COLO829 (cell line): ENCODE data around the gene CAV1.

Experiments
- DNase-seq: peaks from one replicate; pipeline ENCODE4 v3.0.0; 2012; ENCODE audit warnings: low spot score

The CAV1 gene

DNA sequence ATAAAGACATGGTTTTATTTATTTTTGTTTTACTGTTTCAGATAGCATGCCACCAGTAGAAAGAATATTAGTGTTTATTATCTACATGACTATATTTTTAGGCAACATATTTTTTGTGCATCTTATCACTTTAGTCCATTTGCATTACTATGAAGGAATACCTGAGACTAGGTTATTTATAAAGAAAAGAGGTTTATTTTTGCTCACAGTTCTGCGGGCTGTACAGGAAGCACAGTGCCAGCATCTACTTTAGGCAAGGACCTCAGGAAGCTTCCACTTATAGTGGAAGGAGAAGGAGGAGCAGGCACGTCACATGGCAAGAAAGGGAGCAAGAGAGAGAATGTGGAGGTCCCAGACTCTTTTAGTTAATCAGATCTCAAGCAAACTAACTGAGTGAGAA, 19.6 kb upstream of the CAV1 start:
- DNase-seq, result no peak

DNA sequence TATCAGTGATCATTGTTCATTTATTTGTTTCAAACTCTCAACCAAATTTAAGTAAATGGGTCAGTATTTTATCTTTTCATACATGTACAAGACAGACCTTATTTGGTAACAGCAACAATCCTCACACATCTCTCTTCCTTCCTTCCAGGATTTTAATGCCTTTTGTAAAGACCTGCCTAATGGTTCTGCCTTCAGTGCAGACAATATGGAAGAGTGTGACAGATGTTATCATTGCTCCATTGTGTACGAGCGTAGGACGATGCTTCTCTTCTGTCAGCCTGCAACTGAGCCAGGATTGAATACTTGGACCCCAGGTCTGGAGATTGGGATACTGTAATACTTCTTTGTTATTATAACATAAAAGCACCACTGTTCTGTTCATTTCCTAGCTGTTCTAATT, 19.0 kb upstream of the CAV1 start:
- no peak for DNase-seq

DNA sequence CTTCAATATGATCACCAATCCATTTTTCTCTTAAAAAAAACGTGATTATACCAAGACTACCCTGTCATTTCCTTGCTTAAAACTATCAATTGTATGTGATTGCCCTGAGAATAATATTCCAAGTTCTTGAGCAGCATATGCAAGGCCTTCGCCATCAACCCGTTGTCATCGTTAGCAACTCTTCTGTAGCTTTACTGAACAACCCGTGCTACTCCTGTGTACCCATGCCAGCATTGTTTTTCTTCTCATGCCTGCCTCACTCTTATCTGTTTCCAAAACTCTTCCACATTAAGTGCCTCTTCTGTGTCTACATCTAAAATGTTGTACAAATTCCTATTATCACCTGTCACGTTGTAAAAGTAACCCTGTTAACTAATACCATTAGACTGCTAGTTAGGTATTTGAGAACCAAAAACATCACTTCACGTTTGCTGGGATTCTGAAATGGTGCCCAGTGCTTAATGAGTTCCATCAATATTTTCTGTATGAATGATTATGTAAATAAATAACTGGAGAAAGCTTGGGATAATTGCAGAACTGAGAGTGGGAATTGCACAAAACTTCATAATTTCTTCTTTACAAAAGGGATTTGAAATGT, 14.8 kb upstream of the CAV1 start:
- DNase-seq, result no peak

DNA sequence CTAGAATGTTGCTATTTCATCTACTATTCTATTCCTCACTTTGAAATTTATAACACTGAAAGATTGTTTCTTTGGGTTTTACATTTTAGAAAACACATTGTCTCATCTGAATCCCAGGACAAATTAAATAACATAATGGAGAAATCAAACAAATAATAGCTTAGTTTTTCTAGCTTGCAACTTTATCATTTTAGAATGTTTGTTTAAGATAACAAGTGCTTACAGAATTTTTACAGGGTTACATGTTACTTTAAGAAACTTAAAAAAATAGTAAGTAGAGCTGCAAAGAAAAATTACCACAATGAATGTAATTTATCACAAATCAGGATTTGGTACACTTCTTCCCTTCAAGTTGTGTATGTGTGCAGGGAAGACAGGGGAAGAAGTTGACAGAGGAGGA, 14.0 kb upstream of the CAV1 start:
- no peak for DNase-seq

DNA sequence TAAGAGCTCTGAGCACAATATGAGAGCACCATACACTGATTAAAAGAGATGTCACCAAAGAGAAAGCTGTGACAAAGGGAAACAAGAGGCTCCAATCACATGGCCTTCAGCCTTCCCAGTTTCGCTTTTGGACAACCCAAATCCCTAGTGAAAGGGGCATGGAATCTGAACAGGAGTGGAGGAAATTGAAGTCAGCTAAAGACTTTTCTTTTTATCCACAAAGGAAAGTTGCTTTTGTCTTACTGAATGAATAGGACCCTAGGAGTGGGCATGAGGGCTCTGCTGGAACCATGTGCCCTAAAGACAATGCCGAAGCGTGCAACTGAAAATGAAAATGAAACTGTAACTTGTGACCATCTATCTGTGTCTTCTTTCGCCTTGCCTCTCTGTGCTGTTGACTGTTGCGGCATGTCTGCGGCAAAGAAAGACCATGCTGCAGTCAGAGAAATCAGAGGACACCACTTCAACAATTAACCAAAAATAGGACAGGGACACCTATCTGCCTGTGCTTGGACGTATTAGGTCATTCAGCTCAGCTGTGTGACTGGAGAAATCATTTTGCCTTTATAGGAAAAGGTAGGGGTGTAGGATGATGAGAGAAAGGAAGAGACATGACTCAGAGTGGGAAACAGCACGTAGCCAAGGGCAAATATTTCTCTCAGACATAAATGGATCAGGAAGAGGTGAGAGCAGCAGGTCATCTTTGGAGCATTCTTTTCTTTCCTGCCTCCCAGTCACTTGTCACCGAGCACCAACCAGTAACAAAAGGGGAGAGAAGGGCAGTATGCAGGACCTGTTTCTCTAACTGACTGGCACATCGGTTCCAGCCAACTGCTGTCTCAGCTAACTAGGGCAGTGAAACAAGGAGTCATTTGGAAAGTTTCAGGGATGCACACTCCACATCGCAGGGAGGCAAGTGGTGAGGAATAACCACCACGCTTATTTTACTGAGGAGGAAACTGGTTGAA, 13.0 kb upstream of the CAV1 start:
- DNase-seq, result no peak

DNA sequence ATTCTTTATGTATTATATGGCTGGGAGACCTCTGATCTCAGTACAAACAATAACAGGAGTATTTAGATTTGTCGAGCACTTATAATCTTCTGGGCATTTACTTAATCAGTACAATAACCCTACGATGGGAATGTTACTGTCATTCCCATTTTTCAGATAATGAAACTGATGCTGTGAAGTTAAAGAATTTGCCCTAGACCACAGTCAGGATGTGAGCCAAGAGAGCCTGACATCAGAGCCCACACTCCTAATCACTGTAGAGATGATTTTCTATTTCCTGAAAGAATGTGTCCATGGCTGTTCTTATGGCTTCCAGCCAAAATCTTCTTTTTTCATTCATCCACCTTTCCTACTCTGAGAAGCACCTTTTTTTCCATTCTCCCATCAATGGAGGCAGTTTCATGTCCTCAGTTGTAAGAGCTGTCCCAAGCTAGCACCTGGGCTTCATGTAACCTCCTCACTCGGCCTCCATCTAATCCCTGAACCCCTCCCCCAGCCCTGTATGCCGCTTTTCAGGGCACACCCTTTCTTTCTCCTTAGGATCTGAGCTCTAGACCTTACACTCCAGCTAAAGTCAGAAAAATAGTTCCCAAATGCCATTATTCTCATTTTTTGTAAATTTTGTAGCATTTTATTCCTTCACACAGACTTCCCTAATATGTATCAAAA, 12.2 kb upstream of the CAV1 start:
- no peak for DNase-seq

DNA sequence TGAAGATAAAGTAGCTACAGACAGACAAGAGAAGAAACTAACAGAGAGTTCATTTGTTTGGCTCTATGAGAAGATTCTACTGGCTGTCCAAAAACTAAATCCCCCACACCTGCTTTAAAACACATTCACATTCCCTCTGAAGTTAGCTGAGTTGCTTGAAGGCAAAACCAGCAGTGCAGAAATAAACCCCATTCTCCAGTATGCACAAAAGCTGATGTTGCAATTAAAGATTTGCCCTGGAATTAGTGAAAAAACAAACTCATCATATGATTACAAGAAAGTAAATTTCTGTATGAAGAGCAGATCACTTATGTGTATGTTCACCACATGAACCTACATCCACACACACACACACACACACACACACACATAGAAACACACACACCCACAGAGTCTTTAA, 9.3 kb upstream of the CAV1 start:
- DNase-seq, result no peak

DNA sequence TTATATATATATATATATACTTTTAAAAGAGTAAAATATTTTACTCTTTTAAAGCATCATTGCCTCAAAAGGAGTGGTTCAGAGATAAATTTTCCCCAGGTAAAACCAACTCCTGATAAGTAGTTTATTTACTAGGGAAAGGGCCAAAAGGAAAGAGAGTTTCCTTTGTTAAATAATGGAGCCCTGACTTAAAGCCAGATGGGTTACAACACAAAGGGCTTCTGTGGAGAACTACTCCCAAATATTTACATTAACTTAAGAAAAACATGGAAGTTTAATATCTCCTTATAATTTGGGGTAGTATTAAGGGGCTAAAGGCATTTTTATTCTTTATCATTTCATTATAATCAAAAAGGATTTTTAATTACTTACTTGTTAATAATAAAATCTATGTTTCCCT, 8.5 kb upstream of the CAV1 start:
- DNase-seq, result no peak

DNA sequence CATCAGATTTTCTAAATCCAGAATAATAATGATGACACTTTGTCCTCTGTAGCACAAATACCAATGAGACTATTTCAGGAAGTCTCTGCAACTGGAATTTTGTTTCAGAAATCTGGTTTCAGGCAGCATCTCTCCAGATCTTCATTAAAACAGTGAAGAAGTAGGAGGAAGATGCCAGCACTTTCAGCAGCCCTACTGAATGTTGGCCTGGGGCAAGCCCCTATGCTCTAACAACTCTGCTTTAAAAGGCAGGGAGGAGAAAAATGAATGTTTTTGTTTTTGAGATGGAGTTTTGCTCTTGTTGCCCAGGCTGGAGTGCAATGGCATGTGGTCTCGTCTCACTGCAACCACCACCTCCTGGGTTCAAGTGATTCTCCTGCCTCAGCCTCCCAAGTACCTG, 7.2 kb upstream of the CAV1 start:
- DNase-seq, result no peak

DNA sequence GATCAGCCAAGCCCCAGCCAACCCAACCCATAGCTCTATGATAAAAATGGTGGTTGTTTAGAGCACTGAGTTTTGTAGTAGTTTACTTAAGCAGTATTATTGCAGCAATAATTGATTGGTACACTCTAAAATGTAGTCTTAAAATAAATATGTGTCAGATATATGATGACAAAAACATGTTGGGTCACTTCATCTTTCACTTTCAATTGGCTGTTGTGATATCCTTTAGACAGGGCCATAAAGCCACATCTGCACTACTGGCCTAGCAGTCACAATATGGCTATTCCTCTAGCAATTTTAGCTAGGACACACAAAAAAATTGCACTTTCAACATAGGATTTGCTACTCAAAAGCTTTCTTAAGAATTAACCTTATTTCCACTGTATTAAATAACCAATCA, 5.9 kb upstream of the CAV1 start:
- no peak for DNase-seq

DNA sequence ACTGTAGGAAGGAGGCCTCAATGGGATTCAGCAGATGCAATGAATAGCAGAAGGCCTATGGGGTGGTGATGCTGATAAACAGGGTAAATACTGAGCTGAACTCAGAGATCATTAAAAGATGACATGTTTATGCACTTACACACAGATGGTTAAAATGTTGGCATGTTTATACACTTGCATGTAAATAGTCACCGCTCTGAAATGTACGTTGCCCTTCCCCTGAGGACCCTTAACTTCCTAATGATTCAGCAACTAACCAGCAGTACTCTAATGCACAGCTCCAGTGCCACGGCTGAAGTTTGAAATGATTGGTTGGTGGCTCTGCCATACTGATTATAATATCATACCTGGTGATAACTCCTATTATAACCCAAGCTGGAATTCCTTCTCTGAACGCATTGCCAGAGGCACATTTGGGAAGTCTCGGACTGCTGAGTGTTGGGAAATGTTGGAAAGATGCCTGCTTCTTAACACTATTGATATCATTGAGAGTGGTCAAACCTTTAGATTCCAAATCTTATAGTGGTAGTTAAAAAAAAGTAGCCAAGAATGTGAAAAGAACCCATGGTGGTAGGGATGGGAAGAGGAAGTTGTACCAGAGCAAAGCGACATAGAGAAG, 3.7 kb upstream of the CAV1 start:
- DNase-seq, result no peak

DNA sequence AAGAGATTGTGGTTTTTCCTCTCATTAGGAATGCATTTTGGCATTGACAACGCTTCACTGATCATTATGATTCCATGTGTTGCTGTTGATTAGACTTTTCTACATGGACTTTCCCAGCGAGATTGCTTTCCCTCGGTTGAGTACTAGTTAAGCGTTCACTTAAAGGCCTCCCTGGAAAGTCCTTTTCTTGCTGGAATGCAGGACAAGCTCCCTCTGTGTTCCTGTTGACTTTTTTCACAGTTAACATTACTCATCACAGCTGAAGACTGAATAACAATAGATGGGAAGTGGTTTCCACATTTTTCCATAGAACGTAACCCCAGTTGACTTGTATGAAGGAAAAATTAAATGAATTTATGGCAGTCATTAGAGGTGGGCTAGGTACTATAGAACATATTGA, 2.6 kb upstream of the CAV1 start:
- no peak for DNase-seq

DNA sequence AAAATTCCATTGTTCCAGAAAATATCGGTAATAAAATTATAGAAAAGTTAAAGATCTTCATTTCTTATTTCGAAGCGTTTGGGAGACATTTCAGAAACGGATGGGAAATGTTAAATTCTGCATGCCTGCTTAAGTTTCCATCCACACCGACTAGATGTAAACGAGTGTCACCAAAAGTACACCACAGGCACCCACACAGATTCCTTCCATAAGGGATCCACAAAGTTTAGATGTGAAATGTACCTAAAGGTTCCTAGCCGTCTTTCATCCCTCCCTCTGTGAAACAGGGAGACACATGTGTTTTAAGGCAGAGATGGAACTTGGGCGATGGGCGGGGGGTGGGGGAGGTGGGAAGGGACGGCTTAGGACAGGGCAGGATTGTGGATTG, 621 bp upstream of the CAV1 start:
- no peak for DNase-seq

DNA sequence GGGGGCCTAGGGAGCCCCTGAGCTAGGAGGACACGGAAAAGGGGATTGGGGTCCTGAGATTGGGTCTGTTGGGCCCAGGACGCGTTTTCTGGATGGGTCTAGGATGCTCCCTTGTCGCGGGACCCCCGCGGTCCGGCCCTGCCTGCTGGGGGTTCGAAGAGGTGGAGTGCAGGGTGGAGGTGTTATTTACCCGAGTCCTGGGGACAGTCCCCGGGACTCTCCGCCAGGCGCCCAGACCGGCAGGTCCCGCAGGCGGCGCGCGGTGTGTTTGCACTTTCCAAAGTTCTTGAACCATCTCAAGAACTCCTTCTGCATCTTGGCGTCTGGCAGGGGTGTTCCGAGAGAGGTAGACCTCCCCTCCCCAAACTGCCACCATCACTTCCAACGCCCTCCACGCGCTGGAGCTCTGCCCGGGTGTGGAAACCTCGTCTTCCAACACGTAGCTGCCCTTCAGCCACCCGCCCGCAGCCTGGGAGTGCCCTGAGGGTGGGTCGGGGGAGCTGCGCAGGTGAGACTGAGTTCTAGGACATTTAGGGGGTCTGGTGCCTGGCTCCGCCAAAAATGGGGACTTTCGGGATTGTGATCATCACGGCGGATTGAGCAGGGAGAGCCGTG, 569 bp downstream of the CAV1 start:
- DNase-seq, result no peak

DNA sequence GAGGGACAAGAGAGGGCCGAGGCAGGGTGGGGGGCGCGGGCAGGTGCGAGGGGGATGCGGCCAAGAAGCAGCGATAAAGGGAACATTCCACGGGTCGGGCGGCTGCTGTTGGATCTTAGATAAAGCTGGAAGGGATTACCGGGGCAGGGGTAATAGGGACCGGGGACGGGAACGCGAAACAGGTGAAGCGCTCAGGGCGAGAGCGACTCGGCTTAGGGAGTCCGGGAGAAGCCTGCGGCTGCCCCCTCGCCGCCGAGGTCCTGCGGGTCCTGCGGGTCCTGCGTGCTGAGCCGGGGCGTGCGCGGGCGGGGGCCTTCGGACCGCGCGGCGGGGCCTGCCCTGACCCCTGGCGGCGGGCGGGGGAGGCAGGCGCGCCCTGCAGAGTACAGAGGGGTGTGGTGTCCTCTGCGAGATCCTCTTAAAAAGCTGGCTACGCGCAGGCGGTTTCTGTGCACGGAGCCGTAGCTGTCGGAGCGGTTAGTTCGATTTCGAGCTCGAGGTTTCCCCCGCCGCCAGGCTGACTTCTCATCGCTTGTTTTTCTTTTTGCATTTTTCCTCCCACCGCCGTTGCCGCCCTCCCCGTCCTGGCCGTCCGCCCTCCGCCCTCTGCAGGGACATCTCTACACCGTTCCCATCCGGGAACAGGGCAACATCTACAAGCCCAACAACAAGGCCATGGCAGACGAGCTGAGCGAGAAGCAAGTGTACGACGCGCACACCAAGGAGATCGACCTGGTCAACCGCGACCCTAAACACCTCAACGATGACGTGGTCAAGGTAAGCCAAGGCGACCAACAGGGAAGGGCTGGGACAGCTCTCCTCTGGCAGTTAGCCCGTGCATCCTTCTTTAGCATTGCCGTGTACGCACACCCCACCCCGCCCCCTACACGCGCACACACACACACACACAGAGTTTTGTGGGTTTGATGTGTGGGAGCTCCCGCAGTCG, 1.4 kb downstream of the CAV1 start:
- DNase-seq, result peak; percentile 91

DNA sequence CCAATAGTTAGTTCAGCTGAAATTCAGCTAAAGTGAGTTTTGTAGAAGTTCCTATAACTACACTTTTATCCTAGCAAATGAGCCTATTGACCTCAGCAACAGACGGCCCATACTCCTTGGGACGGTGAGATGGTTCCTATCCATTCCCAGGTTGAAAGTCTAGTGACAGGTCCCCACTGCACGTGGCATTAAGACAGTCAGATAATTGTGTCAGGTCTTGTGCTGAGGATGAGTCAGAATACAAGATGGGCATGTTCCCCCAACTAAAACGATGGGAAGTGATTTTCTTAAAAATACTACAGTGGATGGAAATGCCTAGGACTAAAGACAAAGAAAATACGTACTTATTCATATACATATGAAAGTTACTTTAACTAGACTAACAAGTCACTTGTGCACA, 2.1 kb downstream of the CAV1 start:
- DNase-seq, result no peak

DNA sequence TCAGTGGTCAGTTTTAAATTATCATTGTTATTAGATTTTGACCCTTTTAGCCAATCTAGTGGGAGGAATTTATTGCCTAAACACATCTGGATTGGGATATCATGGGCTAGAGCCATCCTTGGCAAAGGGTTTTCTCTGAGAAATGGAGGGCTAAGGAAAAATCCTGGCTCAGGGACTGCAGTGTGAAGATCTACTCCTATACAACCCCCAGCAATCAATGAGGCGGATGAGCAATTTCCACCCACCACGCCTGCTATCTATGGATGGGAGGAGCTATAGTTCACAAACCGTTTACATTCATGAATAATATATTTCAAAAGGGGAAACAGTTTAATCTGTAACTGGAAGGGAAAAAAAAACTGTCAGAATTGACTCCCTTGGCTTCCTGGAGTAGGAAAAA, 2.7 kb downstream of the CAV1 start:
- no peak for DNase-seq

DNA sequence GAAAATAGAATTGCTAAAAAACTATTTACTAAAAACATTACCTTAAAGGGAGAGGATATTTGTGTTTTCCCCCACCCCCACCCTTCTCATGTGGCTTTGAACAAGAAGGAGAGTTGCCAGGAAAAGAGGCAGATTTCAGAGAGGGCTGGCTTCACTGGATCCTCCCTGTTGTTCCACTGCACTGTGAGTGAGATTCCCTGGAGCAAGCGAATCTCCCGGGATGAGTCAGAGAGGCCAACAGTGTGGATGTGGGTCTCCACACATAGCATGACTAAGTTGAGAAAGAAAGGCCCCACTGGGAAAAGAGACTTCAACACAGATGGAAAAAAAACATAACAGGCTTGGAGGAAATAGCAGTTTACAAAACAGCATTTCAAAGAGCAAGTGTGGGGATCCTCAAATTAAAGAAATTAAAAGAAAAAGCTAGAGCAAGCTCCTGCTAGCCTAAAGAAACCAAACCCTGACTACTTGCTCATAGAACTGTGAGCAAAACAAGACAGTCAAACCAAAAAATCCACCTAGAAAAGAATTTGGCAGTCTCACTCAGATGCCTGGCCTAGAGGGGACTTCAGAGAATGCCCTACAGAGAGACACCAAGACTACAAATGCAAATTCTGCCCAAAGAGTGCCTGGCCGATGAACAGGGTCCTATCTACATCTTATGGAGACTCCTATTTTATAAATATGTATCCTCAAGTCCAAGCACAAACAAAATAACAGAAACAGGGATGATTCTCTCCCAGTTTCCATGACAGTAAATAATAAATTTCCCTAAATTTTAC, 3.4 kb downstream of the CAV1 start:
- peak; percentile 96 for DNase-seq

DNA sequence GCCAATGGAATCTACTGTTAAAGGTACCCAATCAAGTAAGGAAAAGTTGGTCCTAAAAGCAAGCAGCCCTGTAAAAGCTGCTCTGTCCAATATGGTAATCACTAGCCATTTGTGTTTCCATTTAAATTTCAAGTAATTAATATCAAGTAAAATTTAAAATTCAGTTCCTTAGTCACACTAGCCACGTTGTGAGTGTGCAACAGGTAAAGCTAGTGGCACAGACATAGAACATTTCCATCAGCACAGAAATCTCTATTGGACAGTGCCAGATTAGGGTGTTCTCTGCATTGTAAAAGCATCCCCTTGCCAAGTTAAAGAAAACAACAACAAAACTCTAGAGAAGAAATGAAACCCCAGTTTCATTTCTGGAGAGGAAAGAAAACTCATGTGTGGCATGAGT, 4.4 kb downstream of the CAV1 start:
- DNase-seq, result no peak

DNA sequence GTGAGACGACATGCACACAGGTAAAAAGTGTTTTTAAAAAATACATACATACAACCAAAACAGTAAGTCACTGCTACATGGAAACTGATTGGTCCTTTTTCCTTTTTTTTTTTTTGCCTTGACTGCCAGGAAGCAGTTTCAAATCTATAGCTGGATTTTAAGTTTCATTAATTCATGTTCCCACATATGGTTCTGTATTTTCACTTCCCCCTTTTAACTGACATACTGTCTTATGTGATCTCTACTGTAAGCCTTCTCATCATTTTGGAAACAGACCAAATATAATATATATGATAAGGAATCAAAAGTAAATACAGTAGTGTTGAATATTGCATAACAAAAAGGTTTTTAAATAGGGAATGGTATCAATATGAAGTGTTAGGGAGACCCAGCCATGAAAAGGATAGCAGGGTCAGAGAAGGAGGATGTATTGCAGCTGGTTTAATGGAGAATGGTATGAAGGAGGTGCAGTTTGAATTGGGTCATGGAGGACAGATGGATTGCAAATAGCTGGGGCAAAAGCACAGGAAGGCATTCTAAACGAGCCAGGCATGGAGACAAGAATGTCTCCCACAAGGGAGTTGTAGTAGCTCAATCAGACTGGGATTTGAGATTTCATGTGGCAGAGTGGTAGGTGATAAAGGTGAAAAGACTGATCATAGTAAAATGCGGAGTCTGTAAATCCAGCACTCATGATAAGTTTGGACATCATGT, 5.4 kb downstream of the CAV1 start:
- no peak for DNase-seq
